Jurkat, Clone E6-1 (cell line): Measurements from ENCODE around the gene ZNF789.
"Not testable (repeated sequence)": the region's sequence is repeated elsewhere in the genome, so short reads cannot be mapped to it uniquely, and the experiment has no call there.

ENCODE experiments used
- DNase-seq: peaks from one replicate; pipeline ENCODE4 v3.0.0-alpha.2; 2011; ENCODE audit warnings: low read depth, low spot score
- H3K4me3 ChIP-seq: 2 replicates; pipeline ENCODE4 v1.5.1; 2011; ENCODE audit warnings: mild to moderate bottlenecking, low read length, control low read depth, moderate library complexity

The ZNF789 gene

DNA sequence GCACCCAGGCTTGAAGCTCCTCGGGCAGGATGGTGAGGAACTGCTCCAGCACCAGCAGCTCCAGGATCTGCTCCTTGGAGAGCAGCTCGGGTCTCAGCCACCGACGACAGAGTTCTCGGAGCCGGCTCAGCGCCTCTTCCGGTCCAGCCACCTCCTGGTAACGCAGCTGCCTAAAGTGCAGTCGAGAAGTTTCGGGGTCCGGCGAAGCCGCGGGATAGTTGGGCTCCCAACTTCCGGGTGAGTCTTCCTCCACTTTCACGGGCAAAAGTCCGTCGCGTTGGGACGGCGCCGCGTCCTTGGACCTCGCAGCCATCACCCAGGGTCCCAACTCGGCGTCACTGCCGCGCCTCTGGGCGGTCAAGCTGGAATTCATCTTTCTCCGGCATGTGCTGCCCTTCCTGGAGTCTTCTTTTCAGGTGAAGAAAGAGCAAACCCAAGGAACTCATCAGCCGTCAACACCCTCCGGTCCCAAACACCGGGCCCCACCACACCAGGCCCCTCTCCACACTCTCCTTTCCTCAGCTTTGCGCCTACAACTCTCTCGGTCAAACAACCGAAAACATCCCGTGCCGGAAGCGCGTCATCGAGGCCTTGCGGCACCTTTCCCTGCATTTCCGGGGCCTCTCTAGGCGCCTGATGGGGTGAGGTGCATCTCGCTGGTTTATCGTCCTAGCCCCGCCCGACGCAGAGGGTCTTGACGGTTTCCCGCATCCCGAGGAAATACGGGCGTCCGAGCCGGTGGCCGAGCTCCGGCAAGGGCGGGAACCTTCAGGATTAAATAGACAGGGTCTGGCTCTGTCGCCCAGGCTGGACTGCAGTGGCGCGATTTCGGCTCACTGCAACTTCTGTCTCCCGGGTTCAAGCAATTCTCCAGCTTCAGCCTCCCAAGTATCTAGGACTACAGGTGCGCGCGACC, 27.3 kb downstream of the ZNF789 start, which contains the start of gene ZNF394:
Gene ZNF394 (minus strand): TSS at position 561 of the 916 bp plus-strand sequence. CDS start 188 bp downstream, at position 373.
- peak; percentile 89 for DNase-seq
- peak within 1 kb of the TSS; percentile 97 for H3K4me3 ChIP-seq

DNA sequence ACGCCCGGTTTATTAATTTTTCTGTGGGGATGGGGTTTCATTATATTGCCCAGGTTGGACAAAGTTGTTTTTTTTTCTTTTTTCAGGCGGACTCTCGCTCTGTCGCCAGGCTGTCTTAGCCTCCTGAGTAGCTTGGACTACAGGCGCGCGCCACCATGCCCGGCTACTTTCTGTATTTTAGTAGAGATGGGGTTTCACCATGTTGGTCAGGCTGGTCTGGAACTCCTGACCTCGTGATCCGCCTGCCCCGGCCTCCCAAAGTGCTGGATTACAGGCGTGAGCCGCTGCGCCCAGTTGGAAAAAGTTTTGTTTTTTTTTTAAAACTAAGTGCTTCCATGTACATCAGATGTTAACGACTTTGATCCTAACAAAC, 27.9 kb downstream of the ZNF789 start:
- DNase-seq, result no peak
- peak overlapping the region; percentile 97 for H3K4me3 ChIP-seq

DNA sequence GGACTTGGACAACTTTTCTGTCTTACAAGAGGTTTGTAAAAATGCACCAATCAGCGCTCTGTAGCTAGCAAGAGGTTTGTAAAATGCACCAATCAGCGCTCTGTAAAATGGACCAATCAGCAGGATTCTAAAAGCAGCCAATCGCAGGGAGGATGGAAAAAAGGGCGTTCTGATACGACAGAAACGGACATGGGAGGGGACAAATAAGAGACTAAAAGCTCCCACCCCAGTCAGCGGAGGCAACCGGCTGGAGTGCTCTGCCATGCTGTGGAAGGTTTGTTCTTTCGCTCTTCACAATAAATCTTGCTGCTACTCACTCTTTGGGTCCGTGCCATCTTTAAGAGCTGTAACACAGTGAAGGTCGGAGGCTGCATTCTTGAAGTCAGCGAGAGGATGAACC, 28.5 kb downstream of the ZNF789 start:
- DNase-seq, result peak; percentile 28
- H3K4me3 ChIP-seq, result not testable (repeated sequence)

DNA sequence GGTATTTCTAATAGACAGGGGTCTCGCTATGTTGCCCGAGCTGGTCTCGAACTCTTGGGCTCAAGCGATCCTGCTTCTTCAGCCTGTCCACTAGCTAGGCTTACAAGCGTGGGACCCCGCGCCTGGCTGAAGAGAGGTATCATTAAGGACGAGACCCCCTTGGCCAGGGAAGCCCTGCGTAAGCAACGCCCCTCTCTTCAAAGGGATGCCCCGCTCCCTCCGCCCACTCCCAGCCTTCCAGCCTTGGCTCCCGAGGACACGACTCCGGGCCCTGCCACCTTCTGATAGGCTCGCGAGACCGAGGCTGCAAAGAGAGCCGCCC, 31.6 kb downstream of the ZNF789 start:
- DNase-seq, result no peak
- peak overlapping the region; percentile 92 for H3K4me3 ChIP-seq

DNA sequence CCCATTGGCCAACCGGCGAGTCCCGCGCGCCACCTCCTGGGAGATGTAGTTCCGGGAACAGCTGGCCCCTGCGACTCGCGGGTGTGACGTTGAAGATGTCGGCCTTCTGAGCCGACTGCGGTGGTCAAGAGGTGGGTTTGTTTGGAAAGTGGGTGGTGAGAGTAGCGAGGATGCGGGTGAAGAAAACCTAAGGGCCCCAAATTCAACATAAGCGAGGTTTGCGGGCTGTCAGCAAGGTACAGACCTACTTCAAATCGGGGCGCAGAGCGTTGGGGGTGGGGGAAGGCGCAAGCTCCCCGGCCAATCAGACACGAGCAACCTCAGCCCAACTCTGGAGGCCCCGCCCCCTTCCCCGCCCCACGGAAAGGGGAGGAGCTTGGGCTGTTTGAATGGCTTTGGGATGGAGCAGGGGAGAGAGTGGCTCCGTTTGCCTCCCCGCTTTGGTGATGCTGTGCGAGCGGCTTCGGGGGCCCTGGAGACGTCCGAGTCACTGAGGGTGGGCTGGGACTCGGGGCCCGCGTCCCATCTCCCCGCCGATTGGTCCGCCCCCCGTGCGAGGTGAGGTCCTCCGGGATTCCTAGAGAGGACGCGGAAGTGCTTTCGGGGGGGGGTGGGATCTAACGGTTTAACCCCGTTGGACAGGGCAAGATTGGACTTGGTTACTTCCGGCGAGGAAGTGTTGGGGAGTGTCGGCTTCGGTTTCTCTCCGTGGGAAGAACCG, 32.1 kb downstream of the ZNF789 start, which contains the start of gene ZKSCAN5:
Gene ZKSCAN5 (plus strand): TSS at position 60 of the 721 bp plus-strand sequence. CDS start 1,383 bp downstream, outside the sequence.
- peak; percentile 91 for DNase-seq

DNA sequence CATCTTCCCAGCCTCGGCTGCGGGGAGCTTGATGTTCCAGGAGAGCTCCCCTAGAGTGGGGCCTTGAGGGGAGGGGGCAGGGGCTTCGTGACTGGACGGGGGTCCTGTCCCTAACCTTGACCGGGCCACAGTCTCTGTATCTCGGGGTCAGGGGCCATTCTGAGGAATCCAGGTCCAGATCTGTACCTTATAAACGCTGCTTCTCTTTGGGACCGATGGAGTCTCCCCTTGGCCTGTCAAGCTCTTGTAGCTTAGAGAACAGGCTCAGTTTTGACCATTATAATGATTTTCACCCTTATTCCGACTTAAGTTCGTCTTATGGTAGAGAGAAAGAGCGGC, 32.6 kb downstream of the ZNF789 start:
- peak overlapping the region; percentile 92 for H3K4me3 ChIP-seq
- no peak for DNase-seq

More for the DNA sequence above, 32.1 kb downstream of the ZNF789 start, which contains the start of gene ZKSCAN5:
- H3K4me3 ChIP-seq, result peak within 1 kb of the TSS; percentile 92

DNA sequence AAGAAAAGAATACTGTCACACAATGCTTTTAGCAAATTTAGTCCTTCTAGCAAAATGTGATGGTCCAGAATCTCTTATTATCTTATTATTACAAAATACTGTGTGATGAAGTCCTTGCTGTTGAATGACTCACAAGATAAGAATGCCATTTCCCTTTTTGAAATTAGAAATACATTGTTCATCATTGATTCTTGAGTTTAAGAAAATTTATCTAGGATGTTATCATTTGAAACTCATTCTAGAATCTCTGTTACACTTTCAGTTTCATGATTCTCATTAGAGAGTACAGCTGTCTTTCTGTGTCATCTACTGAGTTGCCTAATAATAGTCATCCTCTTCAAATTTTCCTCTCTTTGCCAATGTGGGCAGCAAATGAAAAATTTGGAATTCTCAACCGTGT, 41.4 kb downstream of the ZNF789 start:
- no peak overlapping the region for H3K4me3 ChIP-seq
- DNase-seq, result no peak

DNA sequence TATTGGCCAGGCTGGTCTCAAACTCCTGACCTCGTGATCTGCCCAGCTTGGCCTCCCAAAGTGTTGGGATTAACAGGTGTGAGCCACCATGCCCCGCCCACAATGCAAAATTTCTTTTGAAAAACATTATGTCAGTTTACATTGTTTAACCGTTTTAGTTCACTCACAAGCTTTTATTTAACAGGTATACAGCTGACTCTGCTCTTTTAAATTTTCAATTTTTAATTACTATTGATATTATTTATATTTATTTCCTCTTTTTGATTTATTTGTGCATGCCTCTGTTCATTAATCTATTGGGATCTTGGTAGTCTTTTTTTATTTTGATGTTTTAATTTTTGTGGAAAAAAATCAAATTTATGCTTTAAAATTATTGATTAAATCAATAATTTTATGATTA, 48.7 kb downstream of the ZNF789 start:
- DNase-seq, result no peak
- H3K4me3 ChIP-seq, result no peak overlapping the region

DNA sequence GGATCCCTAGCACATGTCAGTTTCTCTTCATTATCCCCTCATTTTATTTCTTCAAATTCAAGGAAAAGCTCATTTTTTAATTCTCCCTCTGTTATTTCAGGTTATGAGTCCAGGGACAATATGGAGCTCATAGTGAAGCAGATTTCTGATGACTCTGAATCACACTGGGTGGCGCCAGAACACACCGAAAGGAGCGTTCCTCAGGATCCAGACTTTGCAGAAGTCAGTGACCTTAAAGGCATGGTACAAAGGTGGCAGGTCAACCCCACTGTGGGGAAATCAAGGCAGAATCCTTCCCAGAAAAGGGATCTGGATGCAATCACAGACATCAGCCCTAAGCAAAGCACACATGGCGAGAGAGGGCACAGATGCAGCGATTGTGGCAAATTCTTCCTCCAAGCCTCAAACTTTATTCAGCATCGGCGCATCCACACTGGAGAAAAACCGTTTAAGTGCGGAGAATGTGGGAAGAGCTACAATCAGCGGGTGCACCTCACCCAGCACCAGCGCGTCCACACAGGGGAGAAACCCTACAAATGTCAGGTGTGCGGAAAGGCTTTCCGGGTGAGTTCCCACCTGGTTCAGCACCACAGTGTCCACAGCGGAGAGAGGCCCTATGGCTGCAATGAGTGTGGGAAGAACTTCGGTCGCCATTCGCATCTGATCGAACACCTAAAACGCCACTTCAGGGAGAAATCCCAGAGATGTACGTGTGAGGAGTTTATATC, 53.2 kb downstream of the ZNF789 start:
- no peak for DNase-seq
- no peak overlapping the region for H3K4me3 ChIP-seq

DNA sequence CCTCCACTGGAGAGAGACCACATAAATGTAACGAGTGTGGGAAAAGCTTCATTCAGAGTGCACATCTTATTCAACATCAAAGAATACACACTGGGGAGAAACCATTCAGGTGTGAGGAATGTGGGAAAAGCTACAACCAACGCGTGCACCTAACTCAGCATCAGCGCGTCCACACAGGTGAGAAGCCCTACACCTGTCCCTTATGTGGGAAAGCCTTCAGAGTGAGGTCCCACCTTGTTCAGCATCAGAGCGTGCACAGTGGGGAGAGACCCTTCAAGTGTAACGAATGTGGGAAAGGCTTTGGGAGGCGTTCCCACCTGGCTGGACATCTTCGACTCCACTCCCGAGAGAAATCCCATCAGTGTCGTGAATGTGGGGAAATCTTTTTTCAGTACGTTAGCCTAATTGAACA, 58.7 kb downstream of the ZNF789 start:
- H3K4me3 ChIP-seq, result no peak overlapping the region
- DNase-seq, result no peak

DNA sequence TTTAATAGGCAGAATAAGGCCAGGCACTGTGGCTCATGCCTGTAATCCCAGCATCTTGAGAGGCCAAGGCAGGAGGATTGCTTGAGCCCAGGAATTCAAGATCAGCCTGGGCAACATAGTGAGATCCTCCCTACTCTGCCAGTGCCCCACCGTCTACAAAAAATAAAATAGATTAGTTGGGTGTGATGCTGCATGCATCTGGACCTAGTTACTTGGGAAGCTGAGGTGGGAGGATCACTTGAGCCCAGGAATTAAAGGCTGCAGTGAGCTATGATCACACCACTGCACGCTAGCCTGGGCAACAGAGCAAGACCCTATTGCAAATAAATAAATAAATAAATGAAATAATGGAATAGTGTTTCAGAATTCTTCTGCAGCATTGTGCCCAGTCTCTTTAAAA, 63.0 kb downstream of the ZNF789 start:
- DNase-seq, result no peak

More for the DNA sequence above, 63.0 kb downstream of the ZNF789 start:
- no peak overlapping the region for H3K4me3 ChIP-seq
